Measurements from ENCODE around the gene CABLES2.
A peak's percentile ranks its signal among the peaks of the same experiment; 100 is the strongest.

The CABLES2 gene

GRCh38 chr20:62388839-62389600 lies 18.1 kb downstream of the CABLES2 start:
- Histone ChIP-seq H3K4me3 (peak overlapping the region; percentile 0; the same call in 1 of the 2 replicates), H3K27me3 (ENCODE audit: low read depth) (no peaks in the 10 kb centered on the region), H3K9me3 (no peaks in the 10 kb centered on the region; the same call in 1 of the 2 replicates), H3K4me1 (peaks cover 16% of the 10 kb centered on the region), H3K36me3 (replicated peaks) (peaks cover 55% of the 10 kb centered on the region)
- in situ Hi-C loops (cut with MboI; ENCODE audit: low sequenced_read_pairs): no loop called here
- no peak for DNase-seq (ENCODE audit: low spot score in 2 of 2)

- H3K4me1 ChIP-seq: peaks cover 16% of the 10 kb centered on the region
- DNase-seq (ENCODE audit: low spot score in 2 of 2): no peak
- no peaks in the 10 kb centered on the region for H3K27me3 ChIP-seq (ENCODE audit: low read depth)
- H3K9me3 ChIP-seq: no peaks in the 10 kb centered on the region; the same call in 1 of the 2 replicates
- peaks cover 52% of the 10 kb centered on the region for H3K36me3 ChIP-seq (replicated peaks)
- peak overlapping the region; percentile 83 for H3K4me3 ChIP-seq
- in situ Hi-C loops (cut with MboI; ENCODE audit: low sequenced_read_pairs): no loop called here
Observed at GRCh38 chr20:62387933-62388635, 19.0 kb downstream of the CABLES2 start.

GRCh38 chr20:62387219-62387913 lies 19.7 kb downstream of the CABLES2 start:
- peak overlapping the region; percentile 83 for H3K4me3 ChIP-seq
- H3K4me1 ChIP-seq: peaks cover 16% of the 10 kb centered on the region
- no peak for DNase-seq (ENCODE audit: low spot score in 2 of 2)
- in situ Hi-C loops (cut with MboI; ENCODE audit: low sequenced_read_pairs): no loop called here
- peaks cover 45% of the 10 kb centered on the region for H3K36me3 ChIP-seq (replicated peaks)
- no peaks in the 10 kb centered on the region; the same call in 1 of the 2 replicates for H3K9me3 ChIP-seq
- no peaks in the 10 kb centered on the region for H3K27me3 ChIP-seq (ENCODE audit: low read depth)

- peaks cover 16% of the 10 kb centered on the region for H3K4me1 ChIP-seq
- peak within 1 kb of the TSS; percentile 83 for H3K4me3 ChIP-seq
- no peaks in the 10 kb centered on the region; the same call in 1 of the 2 replicates for H3K9me3 ChIP-seq
- peaks cover 44% of the 10 kb centered on the region for H3K36me3 ChIP-seq (replicated peaks)
- in situ Hi-C loops (cut with MboI; ENCODE audit: low sequenced_read_pairs): no loop called here
- peak; percentile 84 to 95 for DNase-seq (ENCODE audit: low spot score in 2 of 2)
- no peaks in the 10 kb centered on the region for H3K27me3 ChIP-seq (ENCODE audit: low read depth)
Observed at GRCh38 chr20:62386383-62387218, 20.5 kb downstream of the CABLES2 start, which contains the start of gene RPS21. Gene RPS21, plus strand, starts transcription at chr20:62387103. Its CDS starts 236 bp downstream, at chr20:62387339.

- Histone ChIP-seq H3K27me3 (ENCODE audit: low read depth) (no peaks in the 10 kb centered on the region), H3K36me3 (replicated peaks) (peaks cover 4% of the 10 kb centered on the region), H3K4me1 (peaks cover 3% of the 10 kb centered on the region), H3K9me3 (no peaks in the 10 kb centered on the region; the same call in 1 of the 2 replicates), H3K4me3 (no peak overlapping the region)
- in situ Hi-C loops (cut with MboI; ENCODE audit: low sequenced_read_pairs): loop anchor here (5.0 kb wide), 1 partner anchor 75 kb away; no protein-coding TSS in a partner anchor
- DNase-seq (ENCODE audit: low spot score in 2 of 2): peak; percentile 71 to 90
Observed at GRCh38 chr20:62382306-62383198, 24.5 kb downstream of the CABLES2 start.

GRCh38 chr20:62381842-62382241 lies 25.2 kb downstream of the CABLES2 start:
- H3K27me3 ChIP-seq (ENCODE audit: low read depth): no peaks in the 10 kb centered on the region
- H3K9me3 ChIP-seq: no peaks in the 10 kb centered on the region; the same call in 1 of the 2 replicates
- in situ Hi-C loops (cut with MboI; ENCODE audit: low sequenced_read_pairs): loop anchor here (5.0 kb wide), 1 partner anchor 75 kb away; no protein-coding TSS in a partner anchor
- no peak for DNase-seq (ENCODE audit: low spot score in 2 of 2)
- H3K4me3 ChIP-seq: no peak overlapping the region
- no peaks in the 10 kb centered on the region; the same call in 1 of the 2 replicates for H3K36me3 ChIP-seq (replicated peaks)
- peaks cover 3% of the 10 kb centered on the region; the same call in 1 of the 2 replicates for H3K4me1 ChIP-seq

- Histone ChIP-seq H3K27me3 (ENCODE audit: low read depth) (no peaks in the 10 kb centered on the region), H3K4me1 (peaks cover 3% of the 10 kb centered on the region; the same call in 1 of the 2 replicates), H3K36me3 (replicated peaks) (no peaks in the 10 kb centered on the region; the same call in 1 of the 2 replicates), H3K9me3 (no peaks in the 10 kb centered on the region; the same call in 1 of the 2 replicates), H3K4me3 (no peak overlapping the region)
- DNase-seq (ENCODE audit: low spot score in 2 of 2): no peak
- in situ Hi-C loops (cut with MboI; ENCODE audit: low sequenced_read_pairs): loop anchor here (5.0 kb wide), 1 partner anchor 74 kb away; no protein-coding TSS in a partner anchor
Observed at GRCh38 chr20:62381202-62381797, 25.8 kb downstream of the CABLES2 start.

GRCh38 chr20:62378215-62378614 lies 28.9 kb downstream of the CABLES2 start:
- Histone ChIP-seq H3K27me3 (ENCODE audit: low read depth) (no peaks in the 10 kb centered on the region), H3K4me3 (no peak overlapping the region), H3K9me3 (no peaks in the 10 kb centered on the region), H3K4me1 (no peaks in the 10 kb centered on the region), H3K36me3 (replicated peaks) (no peaks in the 10 kb centered on the region)
- in situ Hi-C loops (cut with MboI; ENCODE audit: low sequenced_read_pairs): no loop called here
- no peak for DNase-seq (ENCODE audit: low spot score in 2 of 2)

- no peaks in the 10 kb centered on the region for H3K36me3 ChIP-seq (replicated peaks)
- no peaks in the 10 kb centered on the region for H3K27me3 ChIP-seq (ENCODE audit: low read depth)
- no peak for DNase-seq (ENCODE audit: low spot score in 2 of 2)
- no peak overlapping the region for H3K4me3 ChIP-seq
- H3K9me3 ChIP-seq: no peaks in the 10 kb centered on the region
- H3K4me1 ChIP-seq: no peaks in the 10 kb centered on the region
- in situ Hi-C loops (cut with MboI; ENCODE audit: low sequenced_read_pairs): no loop called here
Observed at GRCh38 chr20:62377615-62378178, 29.4 kb downstream of the CABLES2 start.

- in situ Hi-C loops (cut with MboI; ENCODE audit: low sequenced_read_pairs): no loop called here
- DNase-seq (ENCODE audit: low spot score in 2 of 2): no peak
- no peak overlapping the region for H3K4me3 ChIP-seq
- no peaks in the 10 kb centered on the region for H3K4me1 ChIP-seq
- H3K9me3 ChIP-seq: no peaks in the 10 kb centered on the region
- H3K27me3 ChIP-seq (ENCODE audit: low read depth): no peaks in the 10 kb centered on the region
- no peaks in the 10 kb centered on the region for H3K36me3 ChIP-seq (replicated peaks)
Observed at GRCh38 chr20:62377064-62377461, 30.0 kb downstream of the CABLES2 start.

- Histone ChIP-seq H3K4me3 (no peak overlapping the region), H3K9me3 (no peaks in the 10 kb centered on the region), H3K27me3 (ENCODE audit: low read depth) (no peaks in the 10 kb centered on the region), H3K4me1 (no peaks in the 10 kb centered on the region), H3K36me3 (replicated peaks) (no peaks in the 10 kb centered on the region)
- DNase-seq (ENCODE audit: low spot score in 2 of 2): no peak
- in situ Hi-C loops (cut with MboI; ENCODE audit: low sequenced_read_pairs): no loop called here
Observed at GRCh38 chr20:62376112-62377063, 30.7 kb downstream of the CABLES2 start.

Data from HAP-1 (cell line).